ENCODE results near the gene ZDHHC18.
"Not testable (repeated sequence)": the region's sequence is repeated elsewhere in the genome, so short reads cannot be mapped to it uniquely, and the experiment has no call there.

ZDHHC18 gene

DNA sequence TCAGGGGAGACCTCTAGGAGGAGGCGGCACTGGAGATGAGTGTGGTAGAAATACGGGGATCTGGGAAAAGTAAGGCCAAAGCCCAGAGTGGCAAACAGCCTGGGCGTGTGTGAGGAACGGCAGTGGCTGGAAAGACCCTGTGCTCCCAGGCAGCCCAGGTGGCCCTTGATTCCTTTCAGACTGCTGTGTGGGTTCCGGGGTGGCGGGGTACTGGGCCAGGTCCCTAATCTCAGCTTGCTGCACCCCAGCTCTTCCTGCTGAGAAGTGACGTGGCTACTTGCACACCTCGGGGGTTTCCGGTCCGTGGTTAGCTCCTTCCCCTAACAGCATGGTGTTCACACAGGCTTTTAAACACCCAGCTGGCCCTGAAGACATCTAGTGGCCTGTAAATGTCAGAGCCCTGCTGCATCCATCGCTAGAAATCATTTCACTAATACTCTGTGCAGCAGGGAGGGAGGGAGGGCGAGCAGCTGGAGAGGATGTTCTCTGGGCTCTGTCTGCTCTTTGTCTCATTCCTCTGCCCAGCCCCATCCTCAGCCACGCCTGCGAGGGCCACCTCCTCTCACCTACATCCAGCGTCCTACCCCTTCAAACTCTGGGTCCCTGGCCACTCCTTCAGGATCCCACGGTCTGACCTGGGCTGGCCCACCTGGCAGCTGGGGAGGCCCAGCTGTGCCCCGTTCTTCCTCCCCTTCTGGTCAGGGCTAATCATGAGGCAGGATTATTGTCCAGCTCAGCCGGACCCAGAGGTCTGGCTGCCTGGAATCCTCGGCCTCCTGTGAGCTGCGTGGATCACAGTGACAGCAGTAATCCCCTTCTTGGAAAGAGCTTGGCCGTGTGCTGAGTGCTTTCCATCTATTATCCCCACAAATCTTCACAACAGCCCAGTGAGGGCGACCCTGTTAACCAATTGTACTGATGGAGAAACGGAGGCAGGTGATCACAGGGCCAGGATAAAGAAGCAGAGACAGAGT lies 7.2 kb downstream of the ZDHHC18 start:
- no peak for DNase-seq

DNA sequence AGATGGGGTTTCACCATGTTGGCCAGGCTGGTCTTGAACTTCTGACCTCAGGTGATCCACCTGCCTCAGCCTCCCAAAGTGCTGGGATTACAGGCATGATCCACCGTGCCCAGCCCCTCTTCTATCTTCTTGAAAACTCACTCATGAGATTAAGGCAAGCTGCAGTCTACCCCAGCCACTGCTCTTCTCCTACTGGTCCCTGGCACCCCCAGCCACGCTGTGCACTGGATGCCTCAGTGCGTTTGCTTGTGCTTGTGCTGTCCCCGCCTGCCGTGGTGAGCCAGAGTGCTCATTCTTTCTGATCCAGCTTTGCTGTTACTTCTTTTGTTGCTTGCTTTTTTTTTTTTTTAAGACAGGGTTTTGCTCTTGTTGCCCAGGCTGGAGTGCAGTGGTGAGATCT lies 11.2 kb downstream of the ZDHHC18 start:
- not testable (repeated sequence) for DNase-seq

DNA sequence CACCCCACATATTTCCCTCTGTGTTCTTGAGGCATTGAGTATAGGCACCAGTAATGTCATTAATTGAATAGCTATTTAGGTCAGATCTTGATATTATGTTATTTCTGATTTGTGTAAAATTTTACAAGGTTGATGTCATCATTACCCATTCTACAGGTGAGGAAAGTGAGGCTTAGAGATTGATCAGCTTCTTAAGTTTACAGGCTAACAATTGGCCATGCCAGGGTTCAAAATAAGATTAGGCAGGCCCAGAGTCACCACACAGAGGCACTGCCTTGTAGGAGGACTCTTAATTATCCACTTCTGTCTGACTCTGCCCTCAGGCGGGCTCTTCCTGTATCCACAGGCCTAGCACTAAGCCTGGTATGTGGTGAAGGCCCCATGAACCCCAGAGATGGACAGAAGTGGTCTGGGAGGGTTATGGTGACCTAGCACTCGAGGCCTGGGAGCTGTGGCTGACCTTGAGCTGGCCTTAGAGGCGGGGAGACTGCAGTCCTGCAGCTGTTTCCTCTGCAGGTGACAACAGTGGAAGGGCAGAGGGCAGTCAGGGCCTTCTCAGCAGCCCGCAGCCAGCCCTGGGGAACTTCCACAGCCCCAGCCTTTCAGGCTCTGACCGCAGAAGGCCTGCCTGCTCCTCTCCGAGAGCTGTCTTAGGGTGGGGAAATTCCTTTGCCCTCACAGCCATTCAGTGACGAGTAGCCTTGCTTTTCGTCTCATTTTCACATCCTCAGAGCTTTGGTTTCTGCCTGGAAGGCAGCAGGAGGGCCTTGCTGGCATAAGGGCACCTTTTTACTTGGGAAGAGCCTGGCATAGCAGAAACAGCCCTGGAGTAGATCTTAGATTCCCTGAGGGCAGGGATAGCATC lies 12.2 kb downstream of the ZDHHC18 start:
- no peak for DNase-seq

DNA sequence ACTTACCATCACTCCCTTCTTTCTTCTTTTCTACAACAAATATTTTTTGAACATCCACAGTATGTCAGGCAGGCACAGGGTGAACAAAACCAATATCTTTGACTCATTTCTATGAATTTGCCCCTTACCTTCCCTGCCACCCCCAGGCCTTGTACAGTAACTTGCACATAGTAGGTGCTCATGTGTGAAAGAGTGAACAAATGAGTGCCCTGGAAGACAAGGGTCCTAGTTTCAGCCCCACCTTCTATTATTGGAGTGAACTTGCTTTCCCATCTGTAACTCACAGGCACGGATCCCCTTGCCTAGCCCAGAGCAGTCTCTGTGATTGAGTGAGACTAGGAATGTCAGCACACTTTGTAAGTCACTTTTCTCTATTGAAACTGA lies 12.8 kb downstream of the ZDHHC18 start:
- DNase-seq, result no peak

DNA sequence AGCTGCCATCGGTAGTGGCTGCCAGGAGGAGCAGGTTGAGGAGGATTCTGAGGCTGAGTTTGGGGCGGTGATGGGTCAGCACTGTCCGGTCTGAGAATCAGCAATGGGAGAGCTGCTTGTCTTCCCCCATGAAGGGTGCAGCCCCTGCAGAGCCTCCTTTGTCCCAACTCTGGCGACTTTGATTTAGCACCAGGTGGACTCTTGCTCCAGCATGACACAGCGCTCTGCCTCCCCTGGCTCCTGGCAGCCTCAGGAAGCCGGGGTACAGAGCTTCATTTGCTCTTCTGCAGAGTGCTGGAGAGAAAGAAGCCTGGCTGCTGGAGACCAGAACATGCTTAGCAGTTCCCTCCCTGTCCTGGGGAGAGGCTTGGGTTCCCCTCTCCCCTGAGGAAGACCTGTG lies 13.3 kb downstream of the ZDHHC18 start:
- no peak for DNase-seq

DNA sequence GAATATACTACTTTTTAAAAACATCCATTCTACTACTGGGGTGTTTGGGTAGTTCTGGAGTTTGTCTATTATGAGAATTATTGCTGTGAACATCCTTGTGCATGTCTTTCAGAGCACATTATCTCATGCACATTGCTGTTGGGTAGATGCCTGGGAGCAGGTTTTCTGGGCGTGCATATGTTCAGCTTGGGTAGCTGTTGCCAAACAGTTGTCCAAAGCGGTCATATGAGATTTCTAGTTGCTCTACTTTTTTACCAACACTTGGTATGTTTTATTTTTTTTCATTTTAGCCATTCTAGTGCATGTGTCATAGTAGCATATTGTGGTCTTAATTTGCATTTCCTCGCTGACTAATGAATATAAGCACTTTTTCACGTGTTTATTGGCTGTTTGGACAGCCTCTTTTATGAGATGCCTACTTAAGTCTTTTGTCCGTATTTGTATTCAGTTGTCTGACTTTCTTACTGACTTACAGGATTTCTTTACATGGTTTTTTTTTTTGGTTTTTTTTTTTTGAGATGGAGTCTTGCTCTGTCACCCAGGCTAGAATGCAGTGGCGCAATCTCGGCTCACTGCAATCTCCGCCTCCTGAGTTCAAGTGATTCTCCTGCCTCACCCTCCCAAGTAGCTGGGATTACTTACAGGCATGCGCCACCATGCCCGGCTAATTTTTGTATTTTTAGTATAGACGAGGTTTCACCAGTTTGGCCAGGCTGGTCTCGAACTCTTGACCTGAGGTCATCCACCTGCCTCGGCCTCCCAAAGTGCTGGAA lies 18.1 kb downstream of the ZDHHC18 start:
- no peak for DNase-seq

DNA sequence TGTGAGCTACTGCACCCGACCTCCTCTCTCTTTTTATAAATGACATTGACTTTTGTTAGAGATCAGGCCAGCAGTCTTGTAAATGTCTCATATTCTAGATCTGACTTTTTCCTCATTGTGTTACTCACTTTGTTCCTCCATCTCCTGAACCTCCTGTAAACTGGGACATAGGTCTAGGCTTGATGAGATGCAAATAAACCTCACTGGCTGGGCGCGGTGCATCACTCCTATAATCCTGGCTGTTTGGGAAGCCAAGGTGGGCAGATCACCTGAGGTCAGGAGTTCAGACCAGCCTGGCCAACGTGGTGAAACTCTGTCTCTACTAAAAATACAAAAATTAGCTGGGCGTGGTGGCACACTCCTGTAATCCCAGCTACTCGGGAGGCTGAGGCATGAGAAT lies 21.3 kb downstream of the ZDHHC18 start:
- DNase-seq, result not testable (repeated sequence)

DNA sequence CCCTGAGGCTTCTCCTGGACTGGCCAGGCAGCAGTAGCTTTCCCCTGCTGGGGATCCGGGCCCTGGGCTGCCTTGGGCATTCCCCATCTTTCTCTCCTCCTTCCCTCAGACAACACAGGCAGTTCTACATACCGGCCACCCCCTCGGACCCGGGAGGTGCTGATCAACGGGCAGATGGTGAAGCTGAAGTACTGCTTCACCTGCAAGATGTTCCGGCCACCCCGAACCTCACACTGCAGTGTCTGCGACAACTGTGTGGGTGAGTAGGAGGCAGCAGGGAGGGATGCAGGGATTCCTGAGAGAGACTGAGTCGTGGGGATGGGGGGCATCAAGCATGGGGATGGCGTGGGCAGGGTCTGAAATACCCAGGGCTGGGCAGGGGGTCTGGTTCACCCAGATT lies 22.0 kb downstream of the ZDHHC18 start:
- no peak for DNase-seq

DNA sequence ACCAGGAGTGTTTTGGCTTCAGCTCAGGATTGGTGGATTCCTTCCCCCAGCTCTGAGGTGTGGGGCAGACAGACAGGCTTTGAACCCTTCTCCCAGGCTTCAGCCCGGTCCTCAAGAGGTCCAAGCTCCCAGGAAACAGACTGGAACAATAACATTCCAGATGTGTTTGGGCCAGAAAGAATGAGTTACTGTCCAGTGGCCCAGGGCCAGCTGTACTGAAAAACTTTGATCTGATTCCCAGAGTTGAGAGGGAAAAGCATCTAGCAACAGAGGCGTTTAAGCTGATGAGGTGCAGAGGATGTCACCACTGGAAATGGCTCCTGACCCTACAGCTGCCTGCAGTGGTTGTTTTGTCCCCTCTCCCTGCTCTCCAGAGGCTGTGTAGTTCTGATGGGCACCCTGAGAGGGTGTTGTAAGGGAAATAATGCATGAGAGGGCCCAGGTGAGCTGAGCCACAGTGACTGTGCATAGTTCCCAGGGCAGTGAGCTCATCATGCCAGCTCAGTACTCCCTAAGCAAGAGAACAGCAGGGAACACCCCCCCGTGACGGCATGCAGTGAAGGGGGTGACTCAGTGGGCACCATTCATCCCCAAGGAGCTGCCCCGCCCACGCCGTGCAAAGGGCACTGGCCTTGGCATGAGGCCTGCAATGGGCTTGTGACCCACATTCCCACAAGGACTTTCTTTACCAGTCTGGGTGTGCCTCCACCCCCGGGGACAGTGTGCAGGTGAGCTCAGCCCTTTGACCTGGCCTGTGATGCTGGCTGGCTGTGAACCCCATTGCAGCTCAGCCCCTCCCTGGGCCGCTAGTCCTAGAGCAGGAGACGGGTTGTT lies 22.7 kb downstream of the ZDHHC18 start:
- no peak for DNase-seq

DNA sequence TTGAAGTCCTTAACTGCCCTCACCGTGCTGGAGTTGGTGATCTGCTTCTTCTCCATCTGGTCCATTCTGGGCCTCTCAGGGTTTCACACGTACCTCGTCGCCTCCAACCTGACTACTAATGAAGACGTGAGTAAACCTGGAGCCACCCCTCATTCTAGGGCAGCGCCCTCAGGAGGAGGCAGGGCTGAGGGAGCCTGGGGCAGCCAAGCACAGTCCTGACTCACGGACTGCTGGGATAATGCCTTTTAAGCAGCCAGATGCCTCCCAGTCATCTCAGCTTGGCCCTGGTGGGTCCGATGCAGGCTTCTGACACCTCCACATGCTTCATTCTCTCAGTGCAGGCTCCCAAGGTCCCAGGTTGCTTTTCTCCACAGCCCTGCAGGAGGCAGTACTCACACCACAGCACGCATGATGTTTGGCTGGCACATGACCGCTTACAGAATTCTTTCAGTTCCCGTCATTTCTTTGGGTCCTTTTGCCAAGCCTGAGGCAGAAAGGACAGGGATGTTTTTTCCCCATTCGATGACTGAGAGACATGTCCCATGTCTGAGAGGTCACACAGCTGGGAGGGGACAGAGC lies 24.7 kb downstream of the ZDHHC18 start:
- no peak for DNase-seq

DNA sequence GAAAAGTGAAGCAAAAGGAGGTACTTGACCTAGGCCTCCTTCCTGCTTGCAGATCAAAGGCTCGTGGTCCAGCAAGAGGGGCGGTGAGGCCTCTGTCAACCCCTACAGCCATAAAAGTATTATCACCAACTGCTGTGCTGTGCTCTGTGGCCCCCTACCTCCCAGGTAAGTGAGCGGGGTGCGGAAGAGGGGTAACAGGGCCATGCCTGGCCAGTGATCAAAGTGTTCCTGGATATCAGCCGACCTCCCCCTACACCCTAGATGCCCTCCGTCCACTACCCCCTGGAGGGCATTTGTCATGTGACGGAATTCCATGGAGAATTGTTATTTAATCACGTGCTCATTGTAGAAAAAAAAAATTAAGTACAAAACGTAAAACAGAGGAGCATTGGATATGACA lies 26.2 kb downstream of the ZDHHC18 start:
- no peak for DNase-seq

DNA sequence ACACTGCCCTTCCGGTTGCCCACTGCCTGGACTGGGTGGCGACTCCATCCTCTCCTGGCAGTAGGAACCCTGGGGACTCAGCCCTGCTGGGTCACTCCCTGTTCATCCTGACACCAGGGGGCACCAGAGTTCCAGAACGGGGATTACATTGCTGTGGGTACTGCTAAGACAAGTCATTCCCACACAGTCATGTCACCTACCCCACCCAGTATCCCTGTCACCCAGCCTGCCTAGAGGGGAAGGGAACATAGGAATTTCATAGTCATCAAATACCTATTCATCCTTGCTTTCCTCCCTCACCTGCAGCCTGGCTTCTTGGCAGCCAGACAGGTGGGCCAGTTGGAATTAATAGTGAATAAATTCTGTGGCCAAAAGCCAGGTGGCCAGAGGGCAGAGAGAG lies 26.7 kb downstream of the ZDHHC18 start:
- peak; percentile 27 for DNase-seq

DNA sequence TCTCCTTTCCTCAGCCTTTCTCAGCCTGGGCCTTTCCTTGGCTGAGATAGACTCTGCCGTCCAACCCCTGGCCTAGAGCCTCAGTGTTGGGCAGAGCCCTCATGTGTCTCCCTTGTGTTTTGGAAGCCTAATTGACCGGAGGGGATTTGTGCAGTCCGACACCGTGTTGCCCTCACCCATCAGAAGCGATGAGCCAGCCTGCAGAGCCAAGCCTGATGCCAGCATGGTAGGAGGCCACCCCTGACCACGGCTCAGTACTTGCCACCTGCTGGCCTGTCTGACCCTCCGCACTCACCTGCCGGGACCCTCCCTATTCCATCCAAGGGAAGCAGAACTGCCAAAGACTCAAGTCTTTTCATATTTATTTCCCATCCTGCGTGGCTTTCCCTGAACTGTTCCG lies 27.1 kb downstream of the ZDHHC18 start:
- DNase-seq, result no peak

DNA sequence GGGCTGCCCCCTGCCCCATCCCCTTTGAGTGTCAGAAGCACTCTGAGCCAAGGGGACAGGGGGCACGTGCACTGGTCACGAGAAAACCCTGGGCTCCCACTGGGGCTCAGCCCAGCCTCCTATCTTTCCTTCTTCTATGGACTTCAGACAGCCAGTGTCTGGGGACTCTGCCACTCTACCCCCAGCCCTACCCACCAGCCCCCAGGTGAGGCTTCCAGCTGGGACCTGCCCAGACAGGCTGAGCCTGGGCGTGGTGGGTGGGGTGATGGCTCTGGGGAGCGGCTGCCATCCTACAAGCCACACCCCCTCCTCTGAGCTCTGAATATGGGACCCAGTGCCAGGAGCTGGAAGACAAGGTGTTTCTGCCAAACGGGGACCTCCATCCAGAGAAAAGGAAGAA lies 28.4 kb downstream of the ZDHHC18 start:
- DNase-seq, result no peak

DNA sequence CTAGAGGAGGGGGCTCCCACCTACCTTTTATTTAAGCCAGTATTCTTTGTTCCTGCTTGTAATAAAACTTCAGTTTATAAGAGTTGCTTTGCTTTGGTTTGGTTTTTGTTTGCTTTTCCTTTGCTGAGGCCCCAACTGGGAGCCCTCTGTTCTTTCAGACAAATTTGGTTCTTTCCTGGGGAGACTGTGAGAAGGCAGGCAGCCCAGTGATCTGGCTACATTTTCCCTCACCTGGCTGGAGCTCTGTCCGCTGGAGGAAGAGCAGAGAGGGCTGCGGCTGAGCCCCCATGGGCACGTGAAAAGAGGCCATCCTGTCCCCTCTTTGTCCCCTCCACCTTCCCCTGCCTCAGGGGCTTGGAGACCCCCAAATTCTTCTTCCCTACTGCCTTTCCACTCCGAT lies 29.1 kb downstream of the ZDHHC18 start:
- no peak for DNase-seq

DNA sequence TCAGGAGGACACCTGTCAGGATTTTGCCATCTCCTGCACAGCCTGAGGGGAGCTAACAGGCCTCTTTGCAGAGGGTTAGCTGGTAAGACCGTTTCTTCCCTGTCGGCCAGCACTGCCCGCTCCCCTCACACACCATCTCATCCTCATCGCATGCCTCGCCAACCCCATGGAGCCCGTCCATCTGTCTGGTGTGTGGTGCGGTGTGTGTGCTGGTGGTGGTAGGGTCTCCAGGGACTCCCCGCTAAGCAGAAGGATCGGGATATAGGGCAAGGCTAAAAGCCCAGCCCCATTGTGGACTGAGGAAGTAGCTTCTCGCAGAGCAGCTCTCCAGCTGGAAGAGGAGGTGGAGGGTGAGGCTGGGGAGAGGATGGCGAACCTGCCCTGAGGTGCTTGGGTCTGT lies 29.7 kb downstream of the ZDHHC18 start:
- DNase-seq, result no peak

DNA sequence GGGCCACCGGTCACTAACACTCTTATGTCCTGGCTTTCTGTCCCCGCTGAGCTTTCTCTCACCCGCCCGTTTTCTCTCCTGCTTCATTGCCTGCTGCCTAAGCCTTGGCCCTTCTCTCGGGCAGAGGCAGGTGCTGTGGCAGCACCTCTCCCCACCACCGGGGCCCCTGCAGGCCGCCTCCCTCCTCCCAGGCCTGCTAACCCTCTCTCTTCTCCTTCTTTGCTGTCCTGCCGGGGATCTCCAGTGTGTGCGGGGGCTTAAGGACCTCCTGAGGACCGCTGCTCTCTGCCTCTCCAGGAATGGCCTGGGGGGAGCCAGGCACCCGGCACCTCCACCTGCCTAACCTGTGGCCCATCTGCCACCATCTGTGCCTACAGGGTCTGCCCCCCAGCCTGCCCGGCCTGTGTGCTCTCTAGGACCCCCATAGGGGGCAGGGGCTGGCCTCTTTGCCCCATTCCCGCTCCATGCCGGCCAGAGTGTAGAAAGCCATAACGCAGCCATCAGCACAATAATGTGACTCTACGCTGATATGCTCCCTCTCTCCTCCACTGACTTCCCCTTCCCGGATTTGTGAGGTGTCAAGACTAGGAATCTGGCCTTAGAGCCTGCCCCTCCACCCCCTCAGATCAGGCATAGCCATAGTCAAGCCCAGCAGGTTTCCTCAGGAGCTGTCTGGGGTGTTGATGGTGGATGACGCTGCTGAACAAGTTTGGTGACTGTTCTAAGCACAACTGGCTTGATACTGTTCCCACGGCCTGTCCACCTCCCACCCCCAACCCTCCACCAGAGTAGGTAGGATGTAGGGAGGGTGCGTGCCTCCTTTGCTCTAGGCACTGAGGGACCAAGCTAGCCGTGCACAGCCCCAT lies 30.3 kb downstream of the ZDHHC18 start:
- DNase-seq, result no peak

DNA sequence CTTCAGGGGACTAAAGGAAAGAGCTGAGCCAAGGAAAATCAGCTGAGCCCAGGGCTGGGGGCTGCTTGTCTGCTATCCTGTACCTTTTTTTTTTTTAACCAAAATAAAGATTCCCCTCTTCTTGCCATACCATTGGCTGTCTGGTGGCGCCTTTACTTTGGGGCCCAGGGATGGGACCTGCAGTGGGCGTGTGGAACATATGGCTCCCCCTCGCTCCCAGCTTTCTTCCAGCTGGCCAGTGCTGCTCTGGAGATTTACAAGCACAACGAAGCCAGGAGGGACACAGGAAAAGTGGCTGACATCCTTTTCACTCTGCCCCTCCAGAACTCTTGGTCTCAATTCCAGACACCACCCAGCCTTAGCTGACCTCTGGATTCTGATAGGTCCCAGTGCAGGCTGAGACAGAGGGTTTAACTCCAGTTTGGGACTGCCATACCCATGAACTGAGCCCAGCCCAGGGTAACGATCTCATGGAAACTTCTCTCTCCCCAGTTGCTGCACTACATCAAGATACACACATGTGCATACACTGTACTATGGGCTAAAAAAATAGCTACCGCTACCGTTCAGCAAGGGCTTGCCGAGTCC lies 31.1 kb downstream of the ZDHHC18 start:
- DNase-seq, result no peak

DNA sequence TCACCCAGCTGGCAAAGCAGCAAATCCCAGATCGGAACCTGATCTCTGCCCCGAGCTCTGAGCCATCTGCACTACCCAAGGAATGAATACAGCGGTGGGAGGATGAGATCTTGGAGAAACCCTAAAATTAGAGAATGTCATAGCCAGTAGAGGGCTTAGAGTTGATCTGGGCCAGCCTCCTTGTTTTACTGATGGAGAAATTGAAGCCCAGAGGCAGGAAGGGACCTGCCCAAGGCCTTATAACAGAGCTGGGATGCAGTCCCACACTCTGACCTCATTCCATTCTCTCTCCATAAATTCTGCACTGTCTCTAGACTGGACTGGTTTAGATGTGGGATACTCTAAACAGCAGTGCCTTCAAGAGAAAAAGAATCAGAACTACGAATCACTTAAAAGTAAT lies 31.7 kb downstream of the ZDHHC18 start:
- no peak for DNase-seq

DNA sequence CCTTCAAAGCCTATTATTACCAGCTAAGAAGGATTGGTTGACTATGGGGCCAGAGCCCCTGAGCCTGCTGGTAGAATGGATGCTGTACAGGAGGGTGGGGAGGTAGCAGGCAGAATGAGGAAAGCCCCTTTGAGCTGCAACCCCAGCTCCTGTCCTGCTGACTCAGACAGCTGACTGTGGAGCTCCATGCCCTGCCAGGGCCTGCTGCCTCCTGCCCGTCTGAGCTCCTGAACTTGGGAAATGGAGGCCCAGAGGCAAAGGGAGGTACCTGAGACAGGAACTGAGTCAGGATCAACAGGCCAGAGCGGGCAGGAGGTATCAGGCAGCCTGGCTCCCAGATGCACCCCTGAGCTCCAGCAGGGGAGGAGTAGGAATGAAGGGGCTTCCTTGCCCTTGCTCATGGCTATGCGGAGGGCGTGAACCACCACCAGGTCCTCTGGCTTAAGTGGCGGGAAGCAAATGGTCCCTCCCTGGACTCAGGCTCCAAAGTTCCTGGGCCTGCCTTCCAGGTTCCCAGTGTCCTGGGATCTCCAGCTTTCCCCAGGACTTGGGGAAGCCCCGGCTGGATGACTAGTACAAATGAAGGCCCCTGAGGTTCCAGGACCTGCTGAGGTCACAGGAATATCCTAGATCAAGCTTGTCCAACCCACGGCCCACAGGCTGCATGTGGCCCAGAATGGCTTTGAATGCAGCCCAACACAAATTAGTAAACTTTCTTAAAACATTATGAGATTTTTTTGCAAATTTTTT lies 32.6 kb downstream of the ZDHHC18 start:
- no peak for DNase-seq
